Immature natural killer cell (primary cell): Measurements from ENCODE around the gene GPR17. TPM values are rescaled to one million over a fixed set of nuclear protein-coding genes. Genes with fewer than 3 reads are reported as not detected.
A peak's percentile ranks its signal among the peaks of the same experiment; 100 is the strongest.

Experiments used
- DNase-seq, 3 donors: peaks; one replicate each; pipeline ENCODE4 v3.0.0; 2022; ENCODE audit warnings: mixed read lengths in 1 of 3
- H3K27ac Mint-ChIP-seq, 6 donors: one replicate each; pipeline ENCODE4 v1.8.0; 2020; ENCODE audit warnings: mixed read lengths in 6 of 6, mild to moderate bottlenecking in 5 of 6, inconsistent platforms in 4 of 6, moderate library complexity in 3 of 6
- H3K27me3 Mint-ChIP-seq, 3 donors: one replicate each; pipeline ENCODE4 v1.8.0; 2020 to 2021; ENCODE audit warnings: low read depth in 3 of 3, mild to moderate bottlenecking in 3 of 3, mixed read lengths in 3 of 3, moderate library complexity in 3 of 3, inconsistent platforms in 1 of 3
- H3K36me3 Mint-ChIP-seq, 3 donors: one replicate each; pipeline ENCODE4 v1.8.0; 2020; ENCODE audit warnings: mixed read lengths in 3 of 3, inconsistent platforms in 2 of 3, mild to moderate bottlenecking in 2 of 3
- H3K4me1 Mint-ChIP-seq, 2 donors: one replicate each; pipeline ENCODE4 v1.8.0; 2020; ENCODE audit warnings: inconsistent platforms in 2 of 2, mild to moderate bottlenecking in 2 of 2, mixed read lengths in 2 of 2, moderate library complexity in 1 of 2
- H3K4me3 Mint-ChIP-seq, 5 donors: one replicate each; pipeline ENCODE4 v1.8.0; 2020; ENCODE audit warnings: mild to moderate bottlenecking in 5 of 5, mixed read lengths in 5 of 5, inconsistent platforms in 3 of 5, moderate library complexity in 3 of 5
- H3K9me3 Mint-ChIP-seq, 6 donors: one replicate each; pipeline ENCODE4 v1.8.0; 2020; ENCODE audit warnings: mild to moderate bottlenecking in 6 of 6, mixed read lengths in 6 of 6, inconsistent platforms in 4 of 6, moderate library complexity in 3 of 6
- polyA plus RNA-seq, 3 donors: library from polyadenylated mRNA; unstranded; fragments of 300-500 nt; fragmentation: Illumina TruSeq; gene quantifications; one replicate each; pipeline ENCODE4 v1.2.3, GENCODE V29; 2021

Gene GPR17
- polyA plus RNA-seq = not detected

- Mint-ChIP-seq H3K36me3 (no peaks in the 10 kb centered on the region), H3K27ac (no peak within 1 kb of the TSS), H3K4me1 (peaks cover 0 to 3% of the 10 kb centered on the region in 2 donors), H3K4me3 (no peak within 1 kb of the TSS), H3K27me3 (peaks cover 0 to 3% (median 3%) of the 10 kb centered on the region in 3 donors), H3K9me3 (no peaks in the 10 kb centered on the region)
- no peak for DNase-seq
Measured at GRCh38 chr2:127645395-127646291, at the start of gene GPR17. TSS of gene GPR17 (plus strand) at chr2:127646153. CDS start at chr2:127650736, 4,583 bp downstream.

- Mint-ChIP-seq H3K36me3 (no peaks in the 10 kb centered on the region), H3K4me3 (no peak overlapping the region), H3K27ac (no peak overlapping the region), H3K4me1 (no peaks in the 10 kb centered on the region), H3K27me3 (peaks cover 2 to 4% (median 2%) of the 10 kb centered on the region in 3 donors), H3K9me3 (no peaks in the 10 kb centered on the region)
- no peak for DNase-seq
Measured at GRCh38 chr2:127596311-127597045, 49.5 kb upstream of the GPR17 start.

GRCh38 chr2:127597046-127597983 is 48.6 kb upstream of the GPR17 start:
- Mint-ChIP-seq H3K4me1 (no peaks in the 10 kb centered on the region), H3K36me3 (no peaks in the 10 kb centered on the region), H3K27me3 (peaks cover 2 to 4% (median 2%) of the 10 kb centered on the region in 3 donors), H3K4me3 (no peak overlapping the region), H3K27ac (no peak overlapping the region), H3K9me3 (no peaks in the 10 kb centered on the region)
- no peak for DNase-seq

GRCh38 chr2:127597984-127598380 is 48.0 kb upstream of the GPR17 start:
- Mint-ChIP-seq H3K36me3 (no peaks in the 10 kb centered on the region), H3K9me3 (no peaks in the 10 kb centered on the region), H3K4me3 (no peak overlapping the region), H3K27me3 (peaks cover 2 to 4% (median 2%) of the 10 kb centered on the region in 3 donors), H3K27ac (no peak overlapping the region), H3K4me1 (no peaks in the 10 kb centered on the region)
- no peak for DNase-seq

- peaks cover 2 to 4% (median 2%) of the 10 kb centered on the region in 3 donors for H3K27me3 Mint-ChIP-seq
- no peaks in the 10 kb centered on the region for H3K9me3 Mint-ChIP-seq
- H3K36me3 Mint-ChIP-seq = no peaks in the 10 kb centered on the region
- no peaks in the 10 kb centered on the region for H3K4me1 Mint-ChIP-seq
- no peak for DNase-seq
- no peak overlapping the region for H3K27ac Mint-ChIP-seq
- no peak overlapping the region for H3K4me3 Mint-ChIP-seq
Measured at GRCh38 chr2:127598711-127599110, 47.2 kb upstream of the GPR17 start.

- Mint-ChIP-seq H3K4me1 (no peaks in the 10 kb centered on the region), H3K27ac (no peak overlapping the region), H3K4me3 (no peak overlapping the region), H3K27me3 (peaks cover 2 to 4% (median 2%) of the 10 kb centered on the region in 3 donors), H3K36me3 (no peaks in the 10 kb centered on the region), H3K9me3 (no peaks in the 10 kb centered on the region)
- no peak for DNase-seq
Measured at GRCh38 chr2:127599211-127599610, 46.7 kb upstream of the GPR17 start.

GRCh38 chr2:127604986-127605385 is 41.0 kb upstream of the GPR17 start:
- peaks cover 0 to 3% (median 0%) of the 10 kb centered on the region in 3 donors for H3K27me3 Mint-ChIP-seq
- H3K4me3 Mint-ChIP-seq = no peak overlapping the region
- no peaks in the 10 kb centered on the region for H3K4me1 Mint-ChIP-seq
- no peak for DNase-seq
- no peaks in the 10 kb centered on the region for H3K36me3 Mint-ChIP-seq
- H3K27ac Mint-ChIP-seq = no peak overlapping the region
- H3K9me3 Mint-ChIP-seq = no peaks in the 10 kb centered on the region

GRCh38 chr2:127605691-127606263 is 40.2 kb upstream of the GPR17 start:
- no peaks in the 10 kb centered on the region for H3K9me3 Mint-ChIP-seq
- no peak overlapping the region for H3K4me3 Mint-ChIP-seq
- DNase-seq = no peak
- peak overlapping the region in 1 of 6 donors; percentile 19 for H3K27ac Mint-ChIP-seq
- H3K27me3 Mint-ChIP-seq = peaks cover 0 to 3% (median 0%) of the 10 kb centered on the region in 3 donors
- H3K4me1 Mint-ChIP-seq = no peaks in the 10 kb centered on the region
- no peaks in the 10 kb centered on the region for H3K36me3 Mint-ChIP-seq

GRCh38 chr2:127606625-127607398 is 39.1 kb upstream of the GPR17 start:
- no peaks in the 10 kb centered on the region for H3K36me3 Mint-ChIP-seq
- H3K27me3 Mint-ChIP-seq = peaks cover 0 to 6% (median 3%) of the 10 kb centered on the region in 3 donors
- H3K4me1 Mint-ChIP-seq = no peaks in the 10 kb centered on the region
- no peak overlapping the region for H3K4me3 Mint-ChIP-seq
- DNase-seq = no peak
- no peak overlapping the region for H3K27ac Mint-ChIP-seq
- no peaks in the 10 kb centered on the region for H3K9me3 Mint-ChIP-seq

- Mint-ChIP-seq H3K4me3 (no peak overlapping the region), H3K9me3 (no peaks in the 10 kb centered on the region), H3K36me3 (no peaks in the 10 kb centered on the region), H3K27ac (no peak overlapping the region), H3K4me1 (no peaks in the 10 kb centered on the region), H3K27me3 (peaks cover 0 to 7% (median 3%) of the 10 kb centered on the region in 3 donors)
- DNase-seq = no peak
Measured at GRCh38 chr2:127607399-127607908, 38.5 kb upstream of the GPR17 start.

GRCh38 chr2:127608061-127609030 is 37.6 kb upstream of the GPR17 start:
- no peak overlapping the region for H3K4me3 Mint-ChIP-seq
- H3K4me1 Mint-ChIP-seq = no peaks in the 10 kb centered on the region
- no peak overlapping the region for H3K27ac Mint-ChIP-seq
- DNase-seq = no peak
- no peaks in the 10 kb centered on the region for H3K36me3 Mint-ChIP-seq
- no peaks in the 10 kb centered on the region for H3K9me3 Mint-ChIP-seq
- peaks cover 0 to 7% (median 3%) of the 10 kb centered on the region in 3 donors for H3K27me3 Mint-ChIP-seq
